HG02610 (cell line): Measurements from ENCODE around the gene PNMT.

Experiments used
- ATAC-seq: cut with Tn5 transposase; IDR thresholded peaks from one replicate; pipeline ENCODE4 v1.9.1; 2021; ENCODE audit warnings: mild to moderate bottlenecking, moderate library complexity; ENCODE audit not compliant: unreplicated experiment

Gene PNMT

GRCh38 chr17:39667945-39668924 is at the start of gene PNMT:
Gene PNMT (plus strand): TSS chr17:39668453. CDS start chr17:39668476, 23 bp downstream.
- no peak for ATAC-seq

GRCh38 chr17:39618956-39619785 is 49.1 kb upstream of the PNMT start:
- no peak for ATAC-seq

- ATAC-seq = no peak
These were observed 48.5 kb upstream of the PNMT start for GRCh38 chr17:39619786-39620101.

- peak; percentile 47 for ATAC-seq
These were observed 46.5 kb upstream of the PNMT start for GRCh38 chr17:39621523-39622379.

- peak; percentile 14 for ATAC-seq
These were observed 45.8 kb upstream of the PNMT start for GRCh38 chr17:39622380-39623006.

- ATAC-seq = no peak
These were observed 44.8 kb upstream of the PNMT start for GRCh38 chr17:39623356-39623950.

GRCh38 chr17:39624313-39624712 is 43.9 kb upstream of the PNMT start:
- no peak for ATAC-seq

GRCh38 chr17:39625198-39625785 is 43.0 kb upstream of the PNMT start:
- ATAC-seq = no peak

GRCh38 chr17:39626171-39627046 is 41.8 kb upstream of the PNMT start, which contains the start of gene PPP1R1B:
Gene PPP1R1B (plus strand): TSS chr17:39626952. CDS start chr17:39627393, 441 bp downstream.
- no peak for ATAC-seq

- no peak for ATAC-seq
These were observed 41.1 kb upstream of the PNMT start for GRCh38 chr17:39627047-39627711.

GRCh38 chr17:39627712-39628516 is 40.3 kb upstream of the PNMT start:
- no peak for ATAC-seq

GRCh38 chr17:39628655-39629493 is 39.4 kb upstream of the PNMT start:
- no peak for ATAC-seq

- ATAC-seq = no peak
These were observed 38.8 kb upstream of the PNMT start for GRCh38 chr17:39629494-39629880.

GRCh38 chr17:39629898-39630297 is 38.4 kb upstream of the PNMT start:
- ATAC-seq = no peak

GRCh38 chr17:39631403-39631802 is 36.9 kb upstream of the PNMT start:
- no peak for ATAC-seq
